Suppressor macrophage (primary cell): ENCODE data around the gene EFCAB7.

Experiments used
- DNase-seq, 4 experiments: peaks; one replicate each; pipeline ENCODE4 v3.0.0-alpha.2; 2020 to 2022

EFCAB7 gene

GRCh38 chr1:63607322-63607721 lies 84.0 kb downstream of the EFCAB7 start:
- DNase-seq, result no peak

GRCh38 chr1:63611231-63611630 lies 87.9 kb downstream of the EFCAB7 start:
- peak in 2 of 4 experiments; percentile 1 to 7 for DNase-seq

DNA sequence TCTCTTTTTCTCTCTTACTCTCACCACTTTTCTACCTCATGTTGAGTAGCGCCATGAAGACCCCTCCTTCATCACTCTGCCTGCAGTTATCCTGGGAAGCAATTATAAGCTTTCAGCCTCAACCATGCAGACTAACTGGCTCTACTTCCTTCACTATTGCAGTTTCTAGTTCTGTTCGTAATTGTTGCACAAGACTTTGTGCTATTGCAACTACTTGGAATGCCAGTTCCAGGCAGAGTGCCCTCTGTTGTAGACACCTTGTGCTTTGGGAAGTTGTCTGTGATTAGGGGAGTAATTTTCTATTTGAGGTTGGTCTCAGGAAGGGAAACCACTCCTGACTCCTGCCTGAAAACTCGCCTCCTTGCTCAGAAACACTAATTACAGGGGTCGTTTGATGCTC lies 89.2 kb downstream of the EFCAB7 start:
- peak in 3 of 4 experiments; percentile 31 to 32 (median 31) for DNase-seq

- DNase-seq, result no peak
These were observed 89.6 kb downstream of the EFCAB7 start for GRCh38 chr1:63612971-63613370.

GRCh38 chr1:63615768-63616420 lies 92.6 kb downstream of the EFCAB7 start:
- peak; percentile 78 to 94 (median 82) for DNase-seq

GRCh38 chr1:63617450-63617849 lies 94.1 kb downstream of the EFCAB7 start:
- DNase-seq, result no peak

- DNase-seq, result no peak
These were observed 94.7 kb downstream of the EFCAB7 start for GRCh38 chr1:63618011-63618410.

DNA sequence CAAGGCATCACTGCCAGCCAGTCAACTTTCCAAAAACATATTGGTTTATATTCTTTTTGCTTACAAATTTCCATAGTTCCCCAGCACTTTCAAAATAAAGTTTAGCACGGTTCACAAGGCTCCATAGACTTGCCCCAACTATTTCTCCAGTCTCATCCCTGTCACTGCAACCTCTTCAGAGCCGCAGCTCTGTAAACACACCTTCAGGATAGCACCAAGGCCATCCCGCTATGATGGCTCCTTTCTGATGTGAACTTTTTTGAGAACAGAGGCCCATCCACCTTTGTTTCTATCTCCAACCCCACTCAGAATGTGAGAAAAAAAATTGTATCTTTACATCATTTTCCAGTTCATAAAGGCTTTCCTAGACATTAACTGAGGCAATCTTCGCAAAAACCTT lies 96.2 kb downstream of the EFCAB7 start:
- no peak for DNase-seq

- DNase-seq, result no peak
These were observed 97.3 kb downstream of the EFCAB7 start for GRCh38 chr1:63620671-63621070.

GRCh38 chr1:63621075-63621474 lies 97.8 kb downstream of the EFCAB7 start:
- DNase-seq, result no peak

DNA sequence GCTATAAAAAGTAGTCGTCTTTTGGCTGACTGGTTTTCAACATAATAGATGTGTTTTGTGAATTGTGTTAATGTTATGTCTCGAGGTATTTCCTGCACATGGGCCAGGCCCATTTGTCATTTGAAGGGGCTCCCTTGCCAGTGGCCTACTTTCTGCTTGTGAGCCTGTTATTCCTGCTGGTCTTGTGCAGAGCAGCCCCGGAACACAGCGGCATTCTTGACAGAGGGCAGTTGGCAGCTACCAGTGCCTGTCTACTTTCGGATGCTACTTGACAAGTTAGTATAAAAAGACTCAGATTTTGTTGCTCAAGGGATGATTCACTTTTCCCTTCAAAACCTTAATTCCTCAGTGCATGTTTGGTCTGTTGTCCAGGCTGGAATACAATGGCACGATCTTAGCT lies 98.4 kb downstream of the EFCAB7 start:
- no peak for DNase-seq
